Prostate gland (tissue), 2 donors: Measurements from ENCODE around the gene LRFN4.

Experiments used
- POLR2A ChIP-seq: fragments of 450-650 bp; IDR thresholded peaks from one replicate; pipeline ENCODE4 v1.6.1; 2016; ENCODE audit warnings: antibody characterized with exemption, mild to moderate bottlenecking
- POLR2AphosphoS5 ChIP-seq: sonication (generic); formaldehyde crosslinking; IDR thresholded peaks from one replicate; pipeline ENCODE4 v1.6.1; 2017; ENCODE audit warnings: antibody characterized with exemption
- TF ChIP-seq, protein P1 (sequence below), 4 experiments: fragments of 200-600 bp in 2 of 4; fragments of 450-650 bp in 2 of 4; sonication (generic) in 2 of 4; IDR thresholded peaks; 1 replicate in 3 of 4; 2 replicates in 1 of 4; pipeline ENCODE4 v1.5.1; 2016 to 2019; ENCODE audit warnings: antibody characterized with exemption in 4 of 4, mild to moderate bottlenecking in 2 of 4, moderate library complexity in 2 of 4

DNA sequence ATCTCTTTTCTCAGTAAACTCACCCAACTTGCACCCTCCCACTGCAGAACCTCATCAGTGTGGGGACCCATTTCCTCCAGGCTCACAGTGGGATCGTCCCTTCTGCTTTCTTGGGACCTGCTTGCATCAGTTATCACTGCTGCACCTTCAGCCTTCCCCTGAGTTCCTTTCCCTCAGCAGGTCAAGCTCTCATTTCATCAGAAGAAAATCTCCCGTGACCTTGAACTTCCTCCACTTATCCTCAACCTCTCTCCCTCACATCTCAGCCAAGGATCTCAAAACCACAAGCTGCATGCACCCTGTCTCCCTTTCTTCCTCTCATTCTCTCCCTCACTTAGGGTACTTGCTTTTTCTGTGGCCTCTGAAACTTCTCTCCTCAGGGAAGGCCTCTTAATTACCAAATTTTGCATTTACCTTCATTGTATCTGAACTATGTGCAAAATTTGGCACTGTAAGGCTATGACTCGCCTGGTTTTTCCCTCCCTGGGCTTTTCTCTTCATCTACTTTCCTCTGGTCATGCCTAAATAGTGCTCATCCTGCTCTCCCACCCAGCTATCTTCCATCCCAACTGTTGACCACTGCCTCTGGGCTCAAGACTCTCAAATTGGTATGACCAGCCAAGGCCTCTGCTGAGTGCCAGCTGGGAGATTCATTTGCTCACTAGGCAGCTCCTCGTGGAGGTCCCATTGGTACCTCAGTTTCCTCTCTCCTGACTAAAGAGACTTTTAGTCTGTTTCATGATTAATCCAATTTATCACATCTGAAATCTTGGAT is 16.4 kb upstream of the LRFN4 start:
- TF ChIP-seq, protein P1, sequence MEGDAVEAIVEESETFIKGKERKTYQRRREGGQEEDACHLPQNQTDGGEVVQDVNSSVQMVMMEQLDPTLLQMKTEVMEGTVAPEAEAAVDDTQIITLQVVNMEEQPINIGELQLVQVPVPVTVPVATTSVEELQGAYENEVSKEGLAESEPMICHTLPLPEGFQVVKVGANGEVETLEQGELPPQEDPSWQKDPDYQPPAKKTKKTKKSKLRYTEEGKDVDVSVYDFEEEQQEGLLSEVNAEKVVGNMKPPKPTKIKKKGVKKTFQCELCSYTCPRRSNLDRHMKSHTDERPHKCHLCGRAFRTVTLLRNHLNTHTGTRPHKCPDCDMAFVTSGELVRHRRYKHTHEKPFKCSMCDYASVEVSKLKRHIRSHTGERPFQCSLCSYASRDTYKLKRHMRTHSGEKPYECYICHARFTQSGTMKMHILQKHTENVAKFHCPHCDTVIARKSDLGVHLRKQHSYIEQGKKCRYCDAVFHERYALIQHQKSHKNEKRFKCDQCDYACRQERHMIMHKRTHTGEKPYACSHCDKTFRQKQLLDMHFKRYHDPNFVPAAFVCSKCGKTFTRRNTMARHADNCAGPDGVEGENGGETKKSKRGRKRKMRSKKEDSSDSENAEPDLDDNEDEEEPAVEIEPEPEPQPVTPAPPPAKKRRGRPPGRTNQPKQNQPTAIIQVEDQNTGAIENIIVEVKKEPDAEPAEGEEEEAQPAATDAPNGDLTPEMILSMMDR (IDR thresholded peaks at IDR 0.05): no peak
- TF ChIP-seq POLR2A (no peak), POLR2AphosphoS5 (no peak)
